ENCODE data around the gene FAM227B. TPM values are rescaled to one million over a fixed set of nuclear protein-coding genes. Genes with fewer than 3 reads are reported as not detected.
A peak's percentile ranks its signal among the peaks of the same experiment; 100 is the strongest.

FAM227B gene
- total RNA-seq, 4 donors from 2014 or later, result 2.1 to 8.0 (median 5.1) TPM

- H3K36me3 ChIP-seq, result peaks cover 34% of the 10 kb centered on the region
These were observed 17.2 kb upstream of the FAM227B start for GRCh38 chr15:49637857-49638256.

GRCh38 chr15:49628379-49628778 is 7.8 kb upstream of the FAM227B start:
- H3K9me3 ChIP-seq, result no peaks in the 10 kb centered on the region
- no peak for DNase-seq (ENCODE audit: low spot score in 2 of 2)
- 92% methylated on average over 2 of the region's 2 CpGs for WGBS
- H3K27me3 ChIP-seq, result no peaks in the 10 kb centered on the region
- H3K4me3 ChIP-seq, result no peak overlapping the region
- H3K4me1 ChIP-seq, result peaks cover 10% of the 10 kb centered on the region
- no peak overlapping the region for H3K27ac ChIP-seq
- TF ChIP-seq EP300 (IDR thresholded peaks at IDR 0.05) (no peak), POLR2A (IDR thresholded peaks at IDR 0.05) (no peak), POLR2AphosphoS5 (IDR thresholded peaks at IDR 0.05) (no peak), CTCF (IDR thresholded peaks at IDR 0.05) (no peak)
- H3K36me3 ChIP-seq, result peaks cover 47% of the 10 kb centered on the region

More at GRCh38 chr15:49637857-49638256, 17.2 kb upstream of the FAM227B start:
- no peak for TF ChIP-seq CTCF (IDR thresholded peaks at IDR 0.05)
- TF ChIP-seq POLR2AphosphoS5 (IDR thresholded peaks at IDR 0.05), result no peak
- no peak for TF ChIP-seq POLR2A (IDR thresholded peaks at IDR 0.05)
- TF ChIP-seq EP300 (IDR thresholded peaks at IDR 0.05), result no peak
- no peak overlapping the region for H3K27ac ChIP-seq
- H3K27me3 ChIP-seq, result no peaks in the 10 kb centered on the region
- H3K4me3 ChIP-seq, result no peak overlapping the region
- H3K9me3 ChIP-seq, result no peaks in the 10 kb centered on the region
- H3K4me1 ChIP-seq, result no peaks in the 10 kb centered on the region
- DNase-seq (ENCODE audit: low spot score in 2 of 2), result no peak
- 66% methylated on average over 4 of the region's 4 CpGs for WGBS

- Histone ChIP-seq H3K4me3 (no peak overlapping the region), H3K9me3 (no peaks in the 10 kb centered on the region), H3K27me3 (no peaks in the 10 kb centered on the region), H3K27ac (no peak overlapping the region), H3K4me1 (peaks cover 17% of the 10 kb centered on the region), H3K36me3 (peaks cover 44% of the 10 kb centered on the region)
- no peak for TF ChIP-seq EP300 (IDR thresholded peaks at IDR 0.05)
- TF ChIP-seq CTCF (IDR thresholded peaks at IDR 0.05), result no peak
- no peak for TF ChIP-seq POLR2AphosphoS5 (IDR thresholded peaks at IDR 0.05)
- TF ChIP-seq POLR2A (IDR thresholded peaks at IDR 0.05), result no peak
- WGBS, result 68% methylated on average over 1 of the region's 1 CpG
- DNase-seq (ENCODE audit: low spot score in 2 of 2), result no peak
These were observed 6.8 kb upstream of the FAM227B start for GRCh38 chr15:49627407-49627877.

GRCh38 chr15:49625460-49626036 is 4.9 kb upstream of the FAM227B start:
- H3K27ac ChIP-seq, result no peak overlapping the region
- no peaks in the 10 kb centered on the region for H3K9me3 ChIP-seq
- WGBS, result 90% methylated on average over 5 of the region's 5 CpGs
- no peaks in the 10 kb centered on the region for H3K27me3 ChIP-seq
- peaks cover 28% of the 10 kb centered on the region for H3K4me1 ChIP-seq
- DNase-seq (ENCODE audit: low spot score in 2 of 2), result no peak
- H3K4me3 ChIP-seq, result no peak overlapping the region
- no peak for TF ChIP-seq EP300 (IDR thresholded peaks at IDR 0.05)
- no peak for TF ChIP-seq CTCF (IDR thresholded peaks at IDR 0.05)
- TF ChIP-seq POLR2AphosphoS5 (IDR thresholded peaks at IDR 0.05), result no peak
- no peak for TF ChIP-seq POLR2A (IDR thresholded peaks at IDR 0.05)
- H3K36me3 ChIP-seq, result peaks cover 38% of the 10 kb centered on the region

GRCh38 chr15:49624056-49624455 is 3.4 kb upstream of the FAM227B start:
- WGBS, result 46% methylated on average over 2 of the region's 2 CpGs
- Histone ChIP-seq H3K27ac (no peak overlapping the region), H3K4me3 (peak overlapping the region; percentile 14), H3K9me3 (no peaks in the 10 kb centered on the region), H3K4me1 (peaks cover 34% of the 10 kb centered on the region), H3K27me3 (no peaks in the 10 kb centered on the region), H3K36me3 (peaks cover 28% of the 10 kb centered on the region)
- TF ChIP-seq CTCF (IDR thresholded peaks at IDR 0.05) (no peak), EP300 (IDR thresholded peaks at IDR 0.05) (no peak), POLR2A (IDR thresholded peaks at IDR 0.05) (no peak), POLR2AphosphoS5 (IDR thresholded peaks at IDR 0.05) (no peak)
- no peak for DNase-seq (ENCODE audit: low spot score in 2 of 2)
